Gastrocnemius medialis (tissue), 4 donors: ENCODE results near the gene SLCO3A1. TPM values are rescaled to one million over a fixed set of nuclear protein-coding genes. Genes with fewer than 3 reads are reported as not detected.

Experiments
- ATAC-seq, 2 donors: fragments of 150-250 bp; one replicate each; pipeline ENCODE4 v1.9.1; 2016
- DNase-seq, 2 donors: peaks; one replicate each; pipeline ENCODE4 v3.0.0-alpha.2; 2019
- H3K27ac ChIP-seq, 4 donors: fragments of 200-600 bp; sonication (generic); 1 replicate in 1 of 4; 2 replicates in 3 of 4; pipeline ENCODE4 v1.5.1; 2016 to 2018; ENCODE audit warnings: mild to moderate bottlenecking in 2 of 4, moderate library complexity in 1 of 4
- H3K27me3 ChIP-seq, 3 donors: fragments of 200-600 bp; sonication (generic) in 2 of 3; 1 replicate in 1 of 3; 2 replicates in 2 of 3; pipeline versions ENCODE4 v1.5.1 to v1.6.0; 2016 to 2019; ENCODE audit warnings: mild to moderate bottlenecking in 1 of 3, moderate library complexity in 1 of 3
- H3K36me3 ChIP-seq, 2 donors: fragments of 200-600 bp; sonication (generic) in 1 of 2; one replicate each; pipeline ENCODE4 v1.5.1; 2017 to 2018
- H3K4me1 ChIP-seq, 2 donors: fragments of 200-600 bp; sonication (generic) in 1 of 2; one replicate each; pipeline ENCODE4 v1.5.1; 2016 to 2017; ENCODE audit warnings: mild to moderate bottlenecking in 2 of 2
- H3K4me3 ChIP-seq, 4 donors: fragments of 200-600 bp; sonication (generic) in 3 of 4; 1 replicate in 1 of 4; 2 replicates in 3 of 4; pipeline ENCODE4 v1.5.1; 2016 to 2019; ENCODE audit warnings: mild to moderate bottlenecking in 2 of 4
- H3K9me3 ChIP-seq, 3 donors: fragments of 200-600 bp; sonication (generic) in 2 of 3; 1 replicate in 1 of 3; 2 replicates in 2 of 3; pipeline ENCODE4 v1.5.1; 2016 to 2019
- CTCF ChIP-seq, 5 experiments: fragments of 450-650 bp in 3 of 5; fragments of 200-600 bp in 2 of 5; sonication (generic) in 2 of 5; IDR thresholded peaks in 4 of 5; conservative IDR thresholded peaks in 1 of 5; 1 replicate in 4 of 5; 2 replicates in 1 of 5; pipeline ENCODE4 v1.5.1; 2016 to 2019; ENCODE audit warnings: antibody characterized with exemption in 5 of 5, mild to moderate bottlenecking in 3 of 5, moderate library complexity in 3 of 5
- POLR2A ChIP-seq, 2 donors: fragments of 450-650 bp; IDR thresholded peaks; one replicate each; pipeline ENCODE4 v1.6.1; 2017; ENCODE audit warnings: antibody characterized with exemption in 2 of 2, mild to moderate bottlenecking in 2 of 2, moderate library complexity in 2 of 2
- in situ Hi-C, 4 donors: fragments of 200-750 bp; cut with MboI; loops; one replicate each; pipeline versions ENCODE4 v1.15.0 to v1.8.0; 2017; ENCODE audit warnings: low sequenced_read_pairs in 4 of 4
- intact Hi-C: fragments of 100-400 bp; cut with DNase I; formaldehyde crosslinking; loops from one replicate; pipeline ENCODE4 v1.15.1; 2023; ENCODE audit warnings: low total_unique reads
- total RNA-seq, 4 donors: library from RNA; depleted of rRNA; stranded (reverse); fragments of >200 nt; gene quantifications; one replicate each; pipeline versions ENCODE4 v1.1.0 to v1.2.3, GENCODE V29; 2016

SLCO3A1 gene
- total RNA-seq, 4 donors from 2014 or later = 1.3 to 3.6 (median 3.0) TPM

DNA sequence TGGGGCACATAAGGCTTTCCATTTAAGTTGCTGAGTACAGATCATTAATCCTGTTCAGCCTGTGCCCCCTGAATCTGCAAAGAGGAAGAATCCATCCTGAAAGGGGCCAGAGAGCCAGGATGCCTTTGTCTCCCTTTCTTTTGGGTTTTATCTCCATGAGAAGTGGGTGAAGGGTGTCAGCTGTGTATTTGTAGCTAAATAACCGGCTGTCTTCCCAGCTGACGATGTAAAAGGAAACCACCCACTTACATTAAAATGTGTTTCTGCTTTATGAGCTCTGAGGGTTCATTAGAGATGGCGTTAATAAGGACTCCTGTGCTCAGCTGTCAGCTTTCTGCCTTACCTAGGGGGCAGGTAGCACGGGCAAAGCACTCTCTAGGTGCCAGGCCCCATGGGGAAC is 83.4 kb downstream of the SLCO3A1 start:
- peaks cover 0 to 5% of the 10 kb centered on the region in 2 donors for H3K4me1 ChIP-seq
- no peak overlapping the region for H3K27ac ChIP-seq
- no peaks in the 10 kb centered on the region for H3K27me3 ChIP-seq
- H3K9me3 ChIP-seq = no peaks in the 10 kb centered on the region
- DNase-seq = no peak
- TF ChIP-seq CTCF (IDR thresholded peaks at IDR 0.05 in 4 of 5, conservative IDR thresholded peaks at IDR 0.05 in 1 of 5) = no peak
- TF ChIP-seq POLR2A (IDR thresholded peaks at IDR 0.05) = no peak
- no peak overlapping the region for H3K4me3 ChIP-seq
- intact Hi-C loops (no loop called here), in situ Hi-C loops (loop anchor here in 1 of 4 donors (25.0 kb wide), 1 partner anchor 225 kb away; no protein-coding TSS in a partner anchor)
- H3K36me3 ChIP-seq = no peaks in the 10 kb centered on the region
- ATAC-seq = no peak

GRCh38 chr15:91938136-91938535 is 84.6 kb downstream of the SLCO3A1 start:
- intact Hi-C loops = no loop called here
- ATAC-seq = no peak
- in situ Hi-C loops = loop anchor here in 1 of 4 donors (25.0 kb wide), 1 partner anchor 226 kb away; no protein-coding TSS in a partner anchor
- Histone ChIP-seq H3K27ac (no peak overlapping the region), H3K27me3 (no peaks in the 10 kb centered on the region), H3K36me3 (no peaks in the 10 kb centered on the region), H3K4me3 (no peak overlapping the region), H3K9me3 (no peaks in the 10 kb centered on the region), H3K4me1 (peaks cover 9 to 16% of the 10 kb centered on the region in 2 donors)
- TF ChIP-seq POLR2A (IDR thresholded peaks at IDR 0.05) (no peak), CTCF (IDR thresholded peaks at IDR 0.05 in 4 of 5, conservative IDR thresholded peaks at IDR 0.05 in 1 of 5) (no peak)
- DNase-seq = no peak

- no peaks in the 10 kb centered on the region for H3K36me3 ChIP-seq
- ATAC-seq (no peak), DNase-seq (no peak)
- intact Hi-C loops (no loop called here), in situ Hi-C loops (loop anchor here in 1 of 4 donors (25.0 kb wide), 1 partner anchor 227 kb away; no protein-coding TSS in a partner anchor)
- no peak overlapping the region for H3K4me3 ChIP-seq
- H3K4me1 ChIP-seq = peaks cover 20 to 28% of the 10 kb centered on the region in 2 donors
- no peak overlapping the region for H3K27ac ChIP-seq
- no peaks in the 10 kb centered on the region for H3K27me3 ChIP-seq
- TF ChIP-seq POLR2A (IDR thresholded peaks at IDR 0.05) (no peak), CTCF (IDR thresholded peaks at IDR 0.05 in 4 of 5, conservative IDR thresholded peaks at IDR 0.05 in 1 of 5) (no peak)
- no peaks in the 10 kb centered on the region for H3K9me3 ChIP-seq
These were observed 85.9 kb downstream of the SLCO3A1 start for GRCh38 chr15:91939403-91939831.

- no peak for DNase-seq
- intact Hi-C loops = loop anchor here (5.0 to 10.0 kb wide), 3 partner anchors 88 to 236 kb away; partner anchors contain the start of gene SLCO3A1
- no peak overlapping the region for H3K4me3 ChIP-seq
- no peaks in the 10 kb centered on the region for H3K9me3 ChIP-seq
- H3K4me1 ChIP-seq = peaks cover 23 to 35% of the 10 kb centered on the region in 2 donors
- no peaks in the 10 kb centered on the region for H3K27me3 ChIP-seq
- ATAC-seq = no peak
- H3K27ac ChIP-seq = no peak overlapping the region
- no peaks in the 10 kb centered on the region for H3K36me3 ChIP-seq
- in situ Hi-C loops = loop anchor here in 1 of 4 donors (25.0 kb wide), 1 partner anchor 228 kb away; no protein-coding TSS in a partner anchor
- TF ChIP-seq POLR2A (IDR thresholded peaks at IDR 0.05) (no peak), CTCF (IDR thresholded peaks at IDR 0.05 in 4 of 5, conservative IDR thresholded peaks at IDR 0.05 in 1 of 5) (no peak)
These were observed 87.2 kb downstream of the SLCO3A1 start for GRCh38 chr15:91940496-91941381.
